NCI-H2029 (cell line): ENCODE measurements around the gene SLC49A4.
A peak's percentile ranks its signal among the peaks of the same experiment; 100 is the strongest.

Experiments used
- DNase-seq: peaks from one replicate; lab custom pipeline; 2025; lab: John Stamatoyannopoulos, UW

SLC49A4 gene

DNA sequence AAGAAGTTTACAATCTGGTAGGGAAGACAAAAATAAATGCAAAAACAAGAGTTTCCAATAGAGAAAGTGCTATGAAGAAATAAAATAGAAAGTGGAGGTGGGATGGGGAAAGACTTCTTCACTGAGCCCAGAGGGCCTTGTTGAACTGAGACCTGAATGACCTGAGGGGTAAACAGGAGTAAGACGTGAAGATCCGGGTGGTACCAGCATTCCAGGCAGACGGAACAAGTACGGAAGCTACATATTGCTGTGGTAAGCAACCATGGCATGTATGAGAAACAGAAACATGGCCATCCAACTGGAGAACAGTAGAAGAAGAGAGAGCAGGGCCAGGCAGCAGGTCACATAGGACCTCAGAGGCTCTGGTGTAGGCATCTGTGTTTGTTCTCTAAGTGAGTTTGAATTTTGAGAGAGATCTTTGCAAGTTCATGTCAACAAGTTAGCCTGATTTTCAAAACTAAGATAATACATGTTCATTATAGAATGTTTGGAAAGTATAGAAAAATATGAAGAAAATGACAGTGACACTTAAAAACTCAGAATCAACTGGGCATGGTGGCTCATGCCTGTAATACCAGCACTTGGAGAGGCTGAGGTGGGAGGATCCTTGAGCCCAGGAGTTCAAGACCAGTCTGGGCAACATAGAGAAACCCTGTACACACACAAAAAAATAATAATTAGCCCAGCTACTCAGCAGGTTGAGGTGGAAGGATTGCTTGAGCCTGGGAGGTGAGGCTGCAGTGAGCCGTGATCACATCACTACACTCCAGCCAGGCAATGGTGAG lies 64.3 kb downstream of the SLC49A4 start:
- DNase-seq: no peak

DNA sequence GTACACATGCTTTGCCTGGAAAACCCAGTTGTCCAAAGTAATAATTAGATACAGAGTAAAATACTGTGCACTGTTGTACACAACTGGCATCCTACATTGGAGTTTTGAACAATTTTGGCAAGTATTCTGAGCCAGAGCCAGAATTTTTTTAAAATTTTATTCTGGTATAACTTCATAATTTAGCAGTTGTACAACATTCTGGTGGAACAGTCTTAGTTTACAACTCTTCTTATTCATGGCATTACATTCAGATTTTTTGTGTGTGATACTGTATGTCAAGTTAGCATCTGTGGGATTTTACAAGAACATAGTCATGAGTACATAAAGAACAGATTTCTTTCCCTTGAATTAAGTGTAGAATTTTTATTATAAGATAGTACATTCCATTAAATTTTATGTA lies 67.5 kb downstream of the SLC49A4 start:
- DNase-seq: no peak

DNA sequence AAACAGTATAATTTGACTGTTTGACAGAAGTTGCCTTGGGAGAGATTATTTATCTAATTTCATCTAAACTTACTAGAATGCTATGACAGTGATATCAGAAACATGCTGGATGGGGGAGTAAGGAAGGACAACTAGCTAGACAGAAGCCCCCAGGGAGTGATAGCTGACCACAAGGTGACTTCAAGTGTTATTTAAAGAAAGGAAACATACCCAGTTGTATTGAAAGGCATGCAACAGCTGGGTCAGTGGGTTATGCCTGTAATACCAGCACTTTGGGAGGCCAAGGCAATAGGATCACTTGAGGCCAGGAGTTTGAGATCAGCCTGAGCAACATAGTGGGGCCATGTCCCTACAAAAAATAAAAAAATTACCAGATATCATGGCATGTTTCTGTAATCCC lies 69.6 kb downstream of the SLC49A4 start:
- DNase-seq: no peak

DNA sequence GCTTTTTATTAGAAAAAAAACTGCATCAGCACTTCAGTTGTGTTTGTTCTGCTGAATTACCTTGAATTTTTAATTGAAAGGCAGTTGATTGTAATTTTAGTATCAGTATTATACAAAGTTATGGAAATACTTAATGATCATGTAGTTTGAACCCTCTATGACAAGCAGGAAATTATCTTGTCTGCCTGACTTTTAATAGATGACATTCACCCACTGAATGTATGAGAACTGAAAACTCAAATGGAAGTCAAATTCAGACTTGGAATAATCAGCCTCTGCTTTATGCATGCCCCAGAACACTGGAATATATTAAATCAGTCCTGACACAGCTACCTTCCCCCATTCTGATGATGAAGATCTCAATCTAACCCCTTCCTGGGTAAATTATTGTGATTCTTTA lies 73.5 kb downstream of the SLC49A4 start:
- DNase-seq: no peak

DNA sequence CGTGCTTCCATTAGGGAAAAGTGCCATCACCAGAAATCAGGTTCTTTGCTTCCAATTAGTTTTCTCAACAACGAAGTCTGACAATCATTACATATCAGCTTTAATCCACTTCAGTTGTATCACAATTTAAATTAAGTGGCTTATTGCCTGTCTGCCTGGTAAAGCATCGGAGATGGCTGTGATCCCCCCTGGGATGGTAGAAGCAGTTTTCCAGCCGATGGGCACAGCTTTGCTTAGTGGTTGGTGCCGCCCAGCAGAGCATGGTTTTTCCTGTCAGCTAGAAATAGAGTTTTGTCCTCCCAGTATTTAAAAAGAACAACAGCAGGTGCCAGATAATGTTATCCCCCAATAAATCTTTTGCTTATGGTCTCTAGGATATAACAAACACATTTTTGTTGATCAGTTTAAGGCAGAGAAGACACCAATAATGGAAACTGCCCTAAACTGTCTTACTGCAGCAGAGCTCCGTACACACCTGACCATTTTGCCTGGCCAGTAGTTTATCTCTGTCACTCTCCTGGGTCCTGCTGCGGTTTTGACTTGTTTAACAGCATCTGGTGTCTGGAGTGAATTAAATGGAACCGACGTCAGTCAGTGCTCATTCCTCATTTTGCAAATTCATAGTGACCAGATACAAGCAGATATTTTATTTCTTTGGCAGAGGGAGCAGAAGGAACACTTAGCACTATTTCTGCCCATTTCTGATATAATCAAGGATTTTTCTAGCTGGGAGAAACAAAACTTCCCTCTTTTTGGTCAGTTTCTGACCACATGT lies 79.1 kb downstream of the SLC49A4 start:
- no peak for DNase-seq

DNA sequence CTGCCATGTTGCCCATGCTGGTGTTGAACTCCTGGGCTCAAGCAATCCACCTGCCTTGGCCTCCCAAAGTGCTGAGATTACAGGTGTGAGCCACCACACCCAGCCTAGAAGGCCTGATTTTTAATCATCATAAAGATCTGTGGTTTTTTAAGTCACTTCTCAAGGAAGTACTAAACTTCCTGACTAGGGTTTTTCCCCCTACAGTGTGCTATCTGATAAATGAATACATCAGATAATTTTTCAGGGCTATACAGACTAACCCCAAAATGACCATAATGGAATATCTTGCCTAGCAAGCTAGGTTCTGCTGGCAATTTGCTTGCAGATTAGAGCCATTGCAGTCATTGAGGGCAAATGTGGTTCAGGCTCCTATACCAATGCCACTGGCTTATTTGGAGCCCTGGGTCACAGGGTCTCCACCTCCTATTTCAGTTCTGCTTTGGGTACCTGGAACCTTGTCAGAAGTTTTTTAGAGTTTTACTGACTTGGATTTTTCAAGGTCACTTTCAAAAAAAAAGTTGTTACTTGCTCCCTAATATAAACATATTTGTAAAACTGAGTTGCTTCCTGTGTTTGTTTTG lies 80.8 kb downstream of the SLC49A4 start:
- no peak for DNase-seq

DNA sequence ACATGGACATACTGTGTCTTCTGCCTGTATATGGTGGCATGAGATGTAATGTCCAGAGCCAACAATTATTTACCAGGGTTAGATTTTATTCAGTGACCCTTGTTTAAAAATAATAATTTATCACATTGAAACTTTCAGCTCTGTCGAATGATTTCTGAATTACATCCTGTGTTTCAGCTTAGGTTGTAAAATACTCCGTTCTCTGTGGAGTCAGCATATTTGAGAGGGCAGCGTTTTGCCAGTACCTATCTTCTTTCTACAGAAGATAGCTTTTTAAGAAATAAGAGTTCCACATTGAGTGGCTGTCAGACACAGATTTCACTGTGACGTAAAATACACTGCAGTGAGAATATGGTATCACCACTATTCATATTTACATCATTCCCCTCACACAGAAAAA lies 85.3 kb downstream of the SLC49A4 start:
- no peak for DNase-seq

DNA sequence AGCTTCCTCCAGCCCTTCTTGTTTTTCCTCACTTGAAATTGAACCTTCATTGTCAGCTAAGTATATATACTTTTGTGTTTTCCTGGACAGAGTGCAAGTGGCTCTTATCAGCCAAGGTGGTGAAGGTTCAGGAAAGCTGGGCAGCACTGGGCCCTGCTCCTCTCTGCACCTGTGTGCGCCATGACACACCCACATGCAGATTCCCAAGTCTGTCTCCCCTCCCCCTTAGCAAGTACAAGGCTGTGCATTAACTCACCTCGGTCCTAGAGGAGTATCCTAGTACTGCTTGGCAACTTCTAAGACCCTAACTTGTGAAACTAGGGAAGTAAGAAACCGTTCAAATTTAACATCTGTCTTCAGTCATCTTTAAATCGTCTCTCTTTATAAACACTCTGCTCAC lies 85.8 kb downstream of the SLC49A4 start:
- no peak for DNase-seq

DNA sequence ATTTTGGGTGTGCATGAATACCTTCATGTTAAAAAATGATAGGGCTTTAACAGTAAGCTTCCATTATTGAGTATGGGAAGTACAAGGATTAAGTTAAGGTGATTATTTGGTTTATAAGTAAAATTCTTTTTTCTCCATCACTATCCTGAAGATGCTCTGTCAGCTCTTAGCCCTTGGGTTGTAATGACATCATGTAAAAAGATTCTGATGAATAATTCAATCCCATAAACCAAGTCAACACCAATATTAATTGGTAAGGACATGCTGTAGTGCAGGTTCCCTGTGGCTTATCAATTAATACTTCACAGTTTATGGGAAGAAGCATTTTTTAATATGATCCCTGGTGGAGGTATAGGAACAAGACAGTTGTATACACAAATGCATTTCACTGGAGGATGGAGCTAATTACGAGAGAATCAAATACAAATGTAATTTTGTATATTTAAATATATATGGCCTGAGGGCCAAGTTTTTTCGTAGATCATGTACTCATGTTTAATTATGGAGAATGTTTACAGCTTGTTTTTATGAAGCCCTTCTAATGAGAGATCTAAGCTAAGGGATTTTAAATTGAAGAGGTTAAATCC lies 87.6 kb downstream of the SLC49A4 start:
- DNase-seq: no peak

DNA sequence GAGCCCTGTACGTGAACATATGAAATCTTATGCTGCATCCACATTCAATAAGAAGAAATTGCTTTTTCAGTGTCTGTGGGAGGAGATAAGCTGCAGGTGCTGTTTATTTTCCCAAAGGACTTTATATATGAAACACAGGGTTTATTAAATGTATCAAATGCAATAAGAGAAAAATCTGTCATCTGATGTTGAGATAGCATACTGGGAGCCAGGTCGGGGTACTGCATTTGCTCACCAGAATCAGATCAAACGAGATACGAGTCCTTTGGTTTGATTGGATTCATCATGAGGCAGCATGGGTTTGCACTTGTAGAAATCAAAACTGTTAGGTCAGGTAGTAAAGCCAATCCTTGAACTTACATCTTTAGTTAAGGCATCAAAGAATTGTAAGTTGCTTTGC lies 91.4 kb downstream of the SLC49A4 start:
- DNase-seq: no peak

DNA sequence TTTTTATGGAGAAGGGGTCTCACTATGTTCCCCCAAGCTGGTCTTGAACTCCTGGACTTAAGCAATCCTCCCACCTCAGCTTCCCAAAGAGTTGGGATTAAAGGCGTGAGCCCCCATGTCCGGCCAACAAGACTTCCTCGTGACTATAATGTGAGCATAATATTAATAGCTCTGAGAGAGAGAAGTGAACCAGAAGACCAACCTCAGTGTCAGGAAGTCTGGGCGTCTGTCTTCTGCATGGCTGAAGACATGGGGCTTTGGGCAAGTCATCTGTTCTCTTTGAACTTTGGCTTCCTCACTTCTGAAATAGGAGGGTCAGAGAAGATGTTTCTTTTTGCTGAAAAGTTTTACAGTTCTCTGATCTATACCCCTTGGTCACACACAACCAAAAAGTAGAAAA lies 92.1 kb downstream of the SLC49A4 start:
- DNase-seq: no peak

DNA sequence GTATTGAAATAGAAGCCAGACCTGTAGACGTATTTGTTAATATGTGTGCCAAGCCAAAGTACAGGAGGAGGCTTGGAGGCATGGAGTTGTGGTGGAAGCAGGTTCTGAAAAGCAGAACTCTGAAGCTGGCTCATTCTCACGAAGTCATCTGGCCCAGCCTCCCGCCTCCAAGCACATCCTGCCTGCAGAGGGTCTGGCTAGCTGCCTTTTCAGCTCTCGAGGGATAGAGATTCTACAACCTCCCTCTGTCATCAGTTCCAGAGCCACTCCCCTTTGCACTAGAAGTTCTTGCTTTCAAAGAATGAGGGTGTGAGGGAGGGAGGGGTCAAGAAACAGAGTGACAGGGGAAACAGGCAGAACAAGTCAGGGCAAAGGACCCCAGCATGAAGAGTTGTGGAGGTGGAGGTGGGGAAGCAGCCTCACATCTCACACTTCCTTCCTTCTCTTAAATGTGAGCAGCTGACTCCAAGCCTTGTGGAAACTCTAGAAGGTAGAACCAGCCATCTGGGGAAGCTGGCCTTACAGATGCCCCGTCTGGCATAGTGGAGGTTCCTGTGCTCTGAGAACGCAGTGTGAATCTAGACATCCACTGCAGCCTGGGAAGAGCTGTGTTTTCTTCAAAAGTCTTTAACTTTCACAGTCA lies 95.3 kb downstream of the SLC49A4 start:
- no peak for DNase-seq

DNA sequence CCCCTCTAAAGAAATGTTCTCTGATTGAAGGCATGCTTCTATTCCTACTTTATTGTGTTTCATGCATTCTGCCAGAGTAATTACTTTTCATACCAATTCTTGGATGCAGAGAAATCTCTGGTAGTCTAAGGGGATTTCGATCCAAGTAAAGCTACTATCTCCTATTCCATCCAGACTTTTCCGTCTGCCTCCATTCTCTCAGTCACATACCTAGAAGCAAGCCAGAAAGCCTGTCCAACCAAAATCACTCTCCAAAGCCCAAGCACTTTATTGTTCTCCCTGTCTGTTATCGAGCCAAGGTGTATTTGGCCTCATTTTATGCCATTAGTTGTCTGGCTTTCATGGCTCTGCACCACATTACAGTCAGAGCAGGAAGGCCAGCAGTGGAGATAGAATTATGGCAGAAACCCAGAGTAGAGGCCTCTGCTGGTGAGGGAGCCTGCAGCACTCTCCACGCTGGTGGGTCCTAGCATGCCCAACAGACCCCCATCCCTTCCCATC lies 95.9 kb downstream of the SLC49A4 start:
- no peak for DNase-seq

DNA sequence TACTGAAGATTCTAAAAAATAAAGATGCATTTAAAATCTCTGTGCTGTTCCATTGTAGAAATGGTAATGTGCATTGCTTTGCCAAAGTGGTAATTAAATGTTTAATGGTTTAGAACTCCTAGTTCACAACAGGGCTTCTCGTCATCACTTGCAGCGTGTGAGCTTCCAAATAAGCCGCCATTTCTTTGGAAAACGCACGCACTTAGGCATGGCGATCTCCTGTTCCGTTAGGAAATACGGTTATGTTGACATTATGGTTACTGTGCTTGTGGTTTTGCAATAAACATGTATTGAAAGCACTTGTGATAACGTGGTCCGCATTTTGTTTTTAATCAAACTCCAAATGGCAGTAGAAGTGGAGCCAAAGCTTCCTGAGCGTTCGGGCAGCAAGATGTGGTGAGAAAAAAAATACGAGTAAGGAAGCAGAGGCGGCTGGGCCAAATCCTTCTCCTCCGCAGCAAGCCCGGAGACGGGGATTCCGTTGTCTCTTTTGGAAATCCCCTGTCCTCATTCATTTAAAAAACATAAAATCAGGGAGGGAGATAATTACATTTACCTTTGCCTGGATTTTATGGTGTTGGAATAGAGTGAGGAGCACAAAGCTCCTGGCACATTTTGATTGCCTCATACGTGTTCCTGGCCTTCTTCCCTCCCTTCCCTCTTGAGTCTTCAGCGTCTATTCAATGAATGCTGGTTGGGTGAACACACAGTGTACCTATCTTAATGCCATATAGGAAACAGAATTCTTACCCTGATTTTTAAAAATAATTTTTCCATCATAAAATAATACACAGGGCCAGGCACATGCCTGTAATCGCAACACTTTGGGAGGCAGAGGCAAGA lies 97.5 kb downstream of the SLC49A4 start:
- peak; percentile 3 for DNase-seq

DNA sequence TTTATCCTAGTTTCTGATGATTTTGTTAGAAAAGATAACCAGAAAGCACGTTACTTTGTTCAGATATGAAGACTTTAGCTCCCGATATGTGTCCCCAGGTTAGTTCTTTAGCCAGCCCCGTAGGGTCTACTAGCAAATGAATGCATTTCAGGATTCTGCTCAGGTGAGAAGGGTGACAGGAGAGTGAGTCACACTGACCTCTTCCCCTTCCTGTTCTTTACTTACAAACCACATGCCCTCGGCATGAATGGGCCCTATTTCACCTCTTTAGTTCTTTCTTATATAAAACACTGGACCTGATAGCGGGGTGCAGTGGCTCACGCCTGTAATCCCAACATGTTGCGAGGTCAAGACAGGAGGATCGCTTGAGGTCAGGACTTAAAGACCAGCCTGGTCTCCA lies 98.4 kb downstream of the SLC49A4 start:
- DNase-seq: no peak

DNA sequence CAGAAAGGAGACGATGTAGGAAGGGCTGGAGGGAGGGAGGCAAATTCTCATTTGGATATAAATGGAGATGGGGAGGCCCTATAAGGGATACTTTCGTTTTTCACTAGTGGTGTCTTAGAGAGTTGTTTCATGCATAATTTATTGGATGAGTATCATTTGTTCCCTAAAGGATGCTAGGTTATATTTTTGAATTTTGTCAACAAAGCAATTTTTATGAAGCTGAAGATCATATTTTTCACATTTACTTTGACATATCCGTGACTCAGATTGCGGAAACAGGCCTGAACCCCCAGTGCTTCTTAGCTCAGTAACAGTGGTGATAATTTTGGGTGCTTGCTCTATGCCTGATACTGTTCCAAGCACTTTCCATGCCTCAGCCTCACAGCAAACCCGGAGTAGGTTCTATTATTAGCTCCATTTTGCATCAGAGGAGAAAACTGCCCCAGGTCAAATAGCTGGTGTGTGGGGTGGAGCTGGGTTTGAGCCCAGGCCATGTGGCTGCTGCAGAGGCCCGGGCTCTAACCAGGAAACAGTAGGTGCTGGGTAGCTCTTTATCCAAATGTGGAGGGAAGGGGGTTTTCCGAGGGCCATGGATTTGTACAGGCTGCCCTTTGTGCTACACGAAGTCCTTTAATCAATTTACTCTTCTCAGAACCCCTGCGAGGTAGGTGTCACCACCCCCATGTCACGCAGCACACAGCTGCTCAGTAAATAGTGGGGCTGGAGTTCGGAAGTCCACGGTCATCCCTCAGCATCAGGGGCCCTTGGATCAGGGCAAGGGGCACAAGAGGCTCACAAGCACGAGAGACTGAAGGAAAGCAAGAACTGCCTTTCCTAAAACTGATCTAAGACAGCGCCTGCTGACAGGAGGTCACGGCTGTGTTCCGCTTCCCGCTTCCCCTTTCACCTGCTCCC lies 99.1 kb downstream of the SLC49A4 start:
- DNase-seq: no peak

DNA sequence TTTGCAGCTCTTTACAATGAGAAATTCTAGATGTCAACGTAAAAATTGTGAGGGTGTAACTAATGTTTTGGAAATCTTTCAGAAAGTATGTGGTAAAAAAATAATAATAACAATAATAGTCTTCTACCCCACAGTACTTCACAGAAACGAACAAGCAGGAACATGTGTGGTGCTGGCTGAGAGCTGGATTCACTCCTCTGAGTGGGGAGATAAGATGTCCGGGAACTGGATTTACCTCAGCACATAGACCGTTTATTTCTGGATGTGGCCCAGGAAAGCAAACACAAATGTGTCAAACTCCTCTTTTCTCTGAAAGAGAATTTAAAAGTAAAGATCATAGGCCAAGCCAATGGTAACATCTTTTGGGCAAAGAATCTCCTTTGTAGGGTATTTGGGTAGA lies 103.4 kb downstream of the SLC49A4 start:
- DNase-seq: no peak

DNA sequence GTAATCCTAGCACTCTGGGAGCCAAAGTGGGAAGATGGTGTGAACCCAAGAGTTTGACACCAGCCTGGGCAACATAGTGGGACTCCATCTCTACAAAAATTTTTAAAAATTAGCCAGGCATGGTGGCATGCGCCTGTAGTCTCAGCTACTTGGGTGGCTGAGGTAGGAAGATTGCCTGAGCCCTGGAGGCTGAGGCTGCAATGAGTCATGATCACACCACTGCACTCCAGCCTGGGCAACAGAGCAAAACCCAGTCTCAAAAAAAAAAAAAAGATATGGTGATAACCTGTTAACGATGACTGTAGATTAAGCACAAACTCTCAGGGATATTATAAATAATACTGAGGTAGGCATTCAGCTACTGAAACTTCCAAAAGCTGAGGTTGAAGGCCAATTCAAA lies 107.5 kb downstream of the SLC49A4 start:
- no peak for DNase-seq

DNA sequence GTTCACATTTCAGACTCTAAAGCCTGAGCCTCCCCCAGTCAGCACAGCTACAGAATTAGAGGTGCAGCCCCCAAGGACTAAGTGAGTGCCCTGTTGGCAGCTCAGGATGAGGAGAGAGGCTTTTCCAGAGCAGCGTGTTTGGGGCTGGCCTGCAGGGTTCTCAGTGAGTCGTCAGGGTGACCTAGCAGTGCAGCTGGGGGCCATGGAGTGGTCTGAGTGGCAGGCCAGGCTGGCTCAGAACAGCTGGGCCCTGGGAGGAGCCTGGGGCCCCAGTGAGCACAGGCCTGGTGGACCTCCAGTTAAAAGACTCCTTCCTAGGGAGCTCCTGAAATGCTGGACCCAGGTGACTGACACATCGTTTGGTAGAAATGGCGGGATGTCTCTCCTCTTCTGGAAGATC lies 108.3 kb downstream of the SLC49A4 start:
- DNase-seq: no peak

DNA sequence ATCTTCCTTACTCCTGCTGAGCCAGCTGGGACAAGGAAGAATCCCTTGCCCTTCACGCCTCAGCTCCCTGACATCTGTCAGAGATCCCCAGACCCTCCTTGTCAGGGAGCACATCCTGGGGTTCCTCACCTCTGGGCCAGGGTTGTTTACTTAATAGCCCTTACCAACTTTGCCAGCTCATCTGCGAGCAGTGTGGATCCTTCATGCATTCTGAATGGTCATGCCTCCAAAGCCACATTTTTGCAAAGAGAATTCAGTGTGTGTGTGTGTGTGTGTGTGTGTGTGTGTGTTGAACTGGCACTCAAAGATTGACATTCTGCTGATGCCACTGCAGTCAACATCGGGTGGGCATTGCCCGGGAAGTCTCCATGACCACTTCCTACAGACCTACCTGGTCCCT lies 112.6 kb downstream of the SLC49A4 start:
- no peak for DNase-seq
